ENCODE results near the gene KLK13.

GRCh38 chr19:51043497-51043896 lies 21.4 kb downstream of the KLK13 start:
- TF ChIP-seq CTCF (IDR thresholded peaks at IDR 0.05) (no peak), POLR2A (IDR thresholded peaks at IDR 0.05) (no peak)
